ENCODE results near the gene GGTLC1.
"Not testable (repeated sequence)": the region's sequence is repeated elsewhere in the genome, so short reads cannot be mapped to it uniquely, and the experiment has no call there.

GGTLC1 gene

GRCh38 chr20:23995291-23995690 lies 6.7 kb upstream of the GGTLC1 start:
- not testable (repeated sequence) for DNase-seq

- DNase-seq, result not testable (repeated sequence)
Measured at GRCh38 chr20:23994001-23994633, 5.5 kb upstream of the GGTLC1 start.

GRCh38 chr20:23993440-23993839 lies 4.9 kb upstream of the GGTLC1 start:
- not testable (repeated sequence) for DNase-seq

GRCh38 chr20:23990296-23990695 lies 1.7 kb upstream of the GGTLC1 start:
- not testable (repeated sequence) for DNase-seq

GRCh38 chr20:23988966-23989365 lies 387 bp upstream of the GGTLC1 start:
- DNase-seq, result not testable (repeated sequence)

GRCh38 chr20:23986716-23987115 lies 1.9 kb downstream of the GGTLC1 start:
- DNase-seq, result not testable (repeated sequence)

GRCh38 chr20:23986310-23986709 lies 2.3 kb downstream of the GGTLC1 start:
- DNase-seq, result not testable (repeated sequence)

DNA sequence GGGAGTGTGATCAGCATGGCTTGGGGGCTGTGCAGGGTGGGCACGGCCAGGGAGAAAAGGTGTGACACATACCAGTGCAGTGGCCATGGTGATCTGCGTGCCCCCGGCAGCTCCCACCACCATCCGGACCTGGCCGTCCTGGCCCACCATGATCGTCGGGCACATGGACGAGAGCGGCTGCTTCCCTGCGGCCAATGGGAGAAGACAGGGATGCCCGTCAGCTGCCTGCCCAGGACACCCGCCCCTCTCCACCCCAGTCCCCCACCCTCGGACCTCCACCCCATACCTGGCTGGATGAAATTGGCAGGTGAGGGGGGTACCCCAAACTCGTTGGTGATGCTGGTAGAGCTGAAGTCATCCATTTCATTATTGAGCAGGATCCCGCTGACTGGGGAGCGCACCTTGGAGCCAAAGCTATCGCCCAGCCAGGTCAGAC lies 2.8 kb downstream of the GGTLC1 start:
- DNase-seq, result not testable (repeated sequence)

DNA sequence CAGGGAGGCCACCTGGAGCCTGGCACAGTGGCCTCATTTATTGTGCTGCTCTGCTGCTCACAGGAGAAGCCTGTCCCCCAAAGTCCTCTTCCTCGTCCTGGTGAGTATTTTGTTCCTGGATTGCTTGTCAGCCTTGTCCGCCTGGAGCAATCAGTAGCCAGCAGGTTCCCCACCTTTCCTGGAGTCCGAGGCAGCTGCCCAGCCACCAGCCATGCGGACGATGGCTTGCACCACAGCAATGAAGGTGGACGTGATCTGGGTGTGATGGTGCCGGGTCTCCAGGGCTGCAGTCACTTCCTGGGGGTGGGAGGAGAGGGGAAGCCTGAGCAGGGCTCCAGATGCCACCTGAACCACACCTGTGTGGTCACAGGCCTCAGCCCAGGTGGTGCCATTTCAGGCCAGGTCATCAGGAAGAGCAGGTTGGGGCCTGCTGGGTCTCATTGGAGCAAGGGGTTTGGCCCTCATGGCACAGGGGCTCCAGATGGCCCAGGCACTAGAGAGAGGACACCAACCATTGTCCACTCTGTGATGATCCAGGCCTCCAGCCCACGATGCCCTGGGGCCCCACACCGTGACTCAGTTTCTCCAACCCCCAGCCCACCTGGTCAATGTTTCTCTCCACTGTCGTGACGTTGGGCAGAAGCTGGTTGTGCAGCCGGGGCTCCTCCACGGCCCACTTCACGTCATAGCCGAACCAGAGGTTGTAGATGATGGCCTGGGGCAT lies 3.4 kb downstream of the GGTLC1 start:
- DNase-seq, result not testable (repeated sequence)

DNA sequence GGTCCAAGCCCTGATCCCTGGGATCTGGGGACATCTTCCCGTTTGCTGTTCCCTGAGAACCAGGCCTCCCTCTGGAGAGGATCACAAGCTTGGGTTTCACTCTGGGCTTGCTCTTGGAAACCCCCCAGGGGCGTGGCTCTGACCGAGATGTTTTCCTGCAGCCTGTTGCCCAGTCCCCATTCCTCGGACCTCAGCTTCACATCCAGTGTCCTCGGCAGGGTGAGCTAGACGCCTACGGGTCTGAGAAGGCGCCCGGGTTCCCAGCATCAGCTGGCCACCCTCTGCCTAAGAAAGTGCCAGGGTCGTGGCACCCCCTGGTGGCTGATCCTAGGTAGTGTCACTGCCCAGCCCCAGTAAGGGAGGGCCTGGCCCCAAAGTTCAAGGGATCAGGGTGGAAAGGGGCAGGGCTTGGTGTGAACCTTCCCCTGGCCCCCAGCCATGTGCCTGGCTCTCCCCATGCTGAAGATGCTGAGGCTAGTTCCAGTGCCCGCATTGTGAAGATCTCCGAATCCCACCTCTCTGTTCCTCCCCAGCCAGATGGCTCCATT lies 4.0 kb downstream of the GGTLC1 start:
- not testable (repeated sequence) for DNase-seq

GRCh38 chr20:23982112-23983018 lies 6.2 kb downstream of the GGTLC1 start:
- DNase-seq, result not testable (repeated sequence)

DNA sequence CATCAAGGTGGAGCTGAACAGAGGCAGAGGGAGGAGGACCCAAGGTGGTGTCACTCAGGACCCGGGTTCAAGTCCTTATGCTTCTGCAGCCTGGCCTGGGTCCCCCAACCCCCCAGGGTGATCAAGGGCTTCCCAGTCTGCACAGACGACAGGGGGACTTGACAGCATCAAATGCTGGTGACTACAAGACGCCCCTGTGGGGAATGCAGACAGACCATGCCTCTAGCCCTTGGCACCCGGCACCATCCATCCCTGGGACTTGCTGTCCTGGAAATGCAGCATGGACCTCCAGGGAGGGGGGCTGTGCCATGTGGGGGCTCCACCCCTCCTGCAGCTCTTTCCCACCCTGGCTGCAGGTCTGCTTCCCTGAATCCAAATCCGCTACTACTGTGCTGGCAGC lies 7.1 kb downstream of the GGTLC1 start:
- DNase-seq, result not testable (repeated sequence)

- not testable (repeated sequence) for DNase-seq
Measured at GRCh38 chr20:23981014-23981413, 7.6 kb downstream of the GGTLC1 start.

GRCh38 chr20:23979899-23980811 lies 8.4 kb downstream of the GGTLC1 start:
- not testable (repeated sequence) for DNase-seq

GRCh38 chr20:23979380-23979779 lies 9.2 kb downstream of the GGTLC1 start:
- not testable (repeated sequence) for DNase-seq

DNA sequence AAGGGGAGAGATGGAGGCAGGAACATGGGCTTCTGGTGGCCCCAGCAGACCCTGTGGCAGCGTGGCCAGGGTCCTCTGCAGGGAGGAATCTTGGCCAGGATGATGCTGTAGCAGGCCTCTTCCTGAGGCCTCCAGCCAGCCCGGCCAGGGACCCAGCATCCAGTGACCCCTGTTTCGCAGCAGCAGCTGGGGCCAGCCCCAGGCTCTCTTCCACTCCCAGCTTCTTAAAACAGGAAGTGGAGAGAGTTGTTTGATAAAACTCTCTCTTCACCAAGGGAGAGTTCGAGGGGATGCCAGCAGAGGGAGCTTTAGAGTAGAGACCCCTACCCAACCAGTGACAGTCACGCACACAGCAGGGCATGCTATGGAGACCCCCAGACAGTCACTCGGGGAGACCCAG lies 10.1 kb downstream of the GGTLC1 start:
- not testable (repeated sequence) for DNase-seq

DNA sequence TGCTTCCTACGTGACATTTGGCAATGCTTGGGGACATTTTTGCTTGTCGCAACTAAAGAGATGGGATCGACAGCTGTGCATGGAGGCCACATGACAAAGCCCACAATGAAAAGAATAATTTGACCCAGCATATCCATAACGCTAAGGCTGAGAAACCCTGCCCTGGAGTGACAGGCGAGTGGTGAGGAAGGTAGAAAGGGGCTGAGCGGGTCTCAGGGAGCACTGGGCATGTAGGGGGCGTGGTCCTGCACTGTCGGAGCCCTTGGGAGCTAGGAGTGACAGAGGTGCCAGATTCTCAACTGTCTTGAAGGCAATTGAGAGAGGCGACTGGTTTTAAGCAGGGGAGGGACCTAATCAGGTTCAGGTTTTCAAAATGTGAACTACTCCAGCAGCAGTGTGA lies 13.6 kb downstream of the GGTLC1 start:
- DNase-seq, result no peak

DNA sequence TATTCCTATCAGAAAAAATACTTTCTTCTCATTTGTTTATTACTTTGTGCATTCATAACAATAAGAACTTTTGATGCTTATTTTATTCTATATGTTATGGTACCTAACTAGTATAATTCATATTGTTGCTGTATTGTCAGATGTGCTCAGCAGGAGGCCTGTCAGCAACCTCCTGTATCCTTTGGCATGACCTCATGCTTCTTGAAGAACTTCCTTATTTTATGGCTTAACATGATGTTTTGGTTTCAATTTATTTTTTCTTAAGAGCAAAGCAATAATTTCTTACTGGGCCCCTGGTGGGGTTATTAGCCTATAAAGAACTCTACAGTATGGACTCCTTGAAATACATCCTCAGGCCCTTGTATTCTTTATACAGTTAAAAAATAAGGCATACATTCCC lies 17.3 kb downstream of the GGTLC1 start:
- no peak for DNase-seq

DNA sequence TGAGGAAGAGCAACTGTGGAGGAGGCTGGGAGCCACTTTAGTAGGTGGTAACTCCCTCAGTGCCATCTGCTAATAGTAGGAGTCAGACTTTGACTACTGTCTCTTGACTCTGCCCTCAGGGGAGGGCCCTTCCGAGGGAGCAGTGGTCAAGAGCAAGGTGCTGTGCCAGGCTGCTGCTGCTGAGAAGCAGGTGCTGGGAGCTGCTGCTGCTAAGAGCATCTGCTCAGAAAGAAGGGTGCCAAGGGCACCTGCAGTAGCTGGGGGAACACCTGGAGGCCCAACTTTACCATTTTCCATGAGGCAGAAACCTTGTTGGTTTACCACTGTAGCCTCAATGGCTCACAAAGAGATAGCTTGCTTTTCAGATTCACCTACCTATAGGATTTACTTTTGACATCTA lies 18.5 kb downstream of the GGTLC1 start:
- no peak for DNase-seq

DNA sequence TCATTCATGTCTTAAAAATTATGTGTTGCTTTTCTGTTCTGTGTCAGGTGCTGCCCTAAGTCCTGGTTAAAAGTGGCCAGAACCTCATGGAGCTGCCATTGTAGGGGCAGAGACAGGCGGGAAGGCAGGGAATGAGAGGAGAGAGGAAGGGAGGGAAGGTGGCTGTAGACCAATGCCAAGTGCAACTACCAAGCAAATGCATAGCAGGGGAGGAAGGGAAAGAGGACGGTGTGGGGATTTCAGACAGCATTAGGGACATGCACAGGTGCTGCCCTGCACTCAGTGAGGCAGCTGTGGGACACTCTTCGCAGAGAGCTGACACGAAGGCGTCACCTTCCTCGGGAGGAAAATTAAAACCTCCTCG lies 21.0 kb downstream of the GGTLC1 start:
- DNase-seq, result no peak
